Thyroid gland (tissue), 4 donors: ENCODE measurements around the gene NF2. TPM values are rescaled to one million over a fixed set of nuclear protein-coding genes. Genes with fewer than 3 reads are reported as not detected.
"Not testable (repeated sequence)": the region's sequence is repeated elsewhere in the genome, so short reads cannot be mapped to it uniquely, and the experiment has no call there.

Experiments used
- DNase-seq, 2 donors: peaks; one replicate each; pipeline ENCODE4 v3.0.0-alpha.2; 2019
- H3K27ac ChIP-seq, 3 donors: fragments of 200-600 bp; sonication (generic); 1 replicate in 2 of 3; 2 replicates in 1 of 3; pipeline ENCODE4 v1.5.1; 2016 to 2019; ENCODE audit warnings: mild to moderate bottlenecking in 1 of 3, moderate library complexity in 1 of 3
- H3K27me3 ChIP-seq: fragments of 200-600 bp; sonication (generic); one replicate; pipeline ENCODE4 v1.5.1; 2019
- H3K36me3 ChIP-seq, 2 donors: fragments of 200-600 bp; sonication (generic); one replicate each; pipeline ENCODE4 v1.5.1; 2016 to 2019
- H3K4me1 ChIP-seq, 2 donors: fragments of 200-600 bp; sonication (generic); one replicate each; pipeline ENCODE4 v1.5.1; 2017 to 2019
- H3K4me3 ChIP-seq, 3 donors: fragments of 200-600 bp; sonication (generic); replicated peaks in 1 of 3; 1 replicate in 2 of 3; 2 replicates in 1 of 3; pipeline ENCODE4 v1.5.1; 2016; ENCODE audit warnings: mild to moderate bottlenecking in 1 of 3
- H3K9me3 ChIP-seq: fragments of 200-600 bp; sonication (generic); one replicate; pipeline ENCODE4 v1.5.1; 2017
- CTCF ChIP-seq, 6 experiments: fragments of 200-600 bp in 3 of 6; fragments of 450-650 bp in 3 of 6; sonication (generic) in 3 of 6; IDR thresholded peaks; one replicate each; pipeline ENCODE4 v1.5.1; 2016 to 2019; ENCODE audit warnings: antibody characterized with exemption in 6 of 6, mild to moderate bottlenecking in 2 of 6, inconsistent platforms in 1 of 6, moderate library complexity in 1 of 6
- POLR2A ChIP-seq, 2 donors: fragments of 450-650 bp; IDR thresholded peaks; one replicate each; pipeline ENCODE4 v1.6.1; 2017; ENCODE audit warnings: antibody characterized with exemption in 2 of 2, mild to moderate bottlenecking in 2 of 2, moderate library complexity in 1 of 2
- WGBS, 2 donors: methylation state at CpG; one replicate each; pipeline ENCODE4 v1.1.5; 2017; 5-methylcytosine and 5-hydroxymethylcytosine counted together
- intact Hi-C: fragments of 100-400 bp; cut with DNase I; formaldehyde crosslinking; loops from one replicate; pipeline ENCODE4 v1.15.1; 2023
- total RNA-seq, 4 donors: library from RNA; depleted of rRNA; stranded (reverse); fragments of >200 nt; gene quantifications; one replicate each; pipeline ENCODE4 v1.2.3, GENCODE V29; 2016

NF2 gene
- total RNA-seq, 4 donors from 2014 or later = 37.5 to 65.5 (median 51.6) TPM

- DNase-seq = no peak
- Histone ChIP-seq H3K36me3 (no peaks in the 10 kb centered on the region), H3K9me3 (no peaks in the 10 kb centered on the region), H3K27ac (no peak overlapping the region), H3K4me3 (no peak overlapping the region), H3K27me3 (no peaks in the 10 kb centered on the region), H3K4me1 (no peaks in the 10 kb centered on the region)
- no peak for TF ChIP-seq POLR2A (IDR thresholded peaks at IDR 0.05)
- TF ChIP-seq CTCF (IDR thresholded peaks at IDR 0.05) = no peak
- 87 to 89% methylated on average over 10 of the region's 10 CpGs for WGBS, 2 donors
- intact Hi-C loops = no loop called here
These were observed 7.0 kb upstream of the NF2 start for GRCh38 chr22:29596408-29596807.

GRCh38 chr22:29597871-29598683, 5.4 kb upstream of the NF2 start:
- H3K4me1 ChIP-seq, H3K4me3 ChIP-seq, intact Hi-C loops, H3K9me3 ChIP-seq, H3K27me3 ChIP-seq, H3K36me3 ChIP-seq, H3K27ac ChIP-seq: not testable (repeated sequence)
- DNase-seq = peak; percentile 15 to 32
- WGBS, 2 donors = 77 to 93% methylated on average over 16 to 23 of the region's 57 CpGs

GRCh38 chr22:29598684-29599020, 4.8 kb upstream of the NF2 start:
- H3K4me3 ChIP-seq = no peak overlapping the region
- WGBS, 2 donors = 98 to 100% methylated on average over 3 of the region's 3 CpGs
- intact Hi-C loops = no loop called here
- no peaks in the 10 kb centered on the region for H3K36me3 ChIP-seq
- H3K9me3 ChIP-seq = no peaks in the 10 kb centered on the region
- H3K27me3 ChIP-seq = no peaks in the 10 kb centered on the region
- no peaks in the 10 kb centered on the region for H3K4me1 ChIP-seq
- no peak overlapping the region for H3K27ac ChIP-seq
- no peak for DNase-seq
- TF ChIP-seq CTCF (IDR thresholded peaks at IDR 0.05) = no peak
- TF ChIP-seq POLR2A (IDR thresholded peaks at IDR 0.05) = no peak

GRCh38 chr22:29604076-29604360, 585 bp downstream of the NF2 start:
- no peak for DNase-seq
- no peaks in the 10 kb centered on the region for H3K27me3 ChIP-seq
- H3K4me3 ChIP-seq = peak overlapping the region; percentile 56 to 97 (median 91)
- no peak for TF ChIP-seq POLR2A (IDR thresholded peaks at IDR 0.05)
- no peak for TF ChIP-seq CTCF (IDR thresholded peaks at IDR 0.05)
- H3K9me3 ChIP-seq = no peaks in the 10 kb centered on the region
- H3K27ac ChIP-seq = peak overlapping the region; percentile 94 to 98 (median 97)
- H3K4me1 ChIP-seq = peaks cover 15 to 19% of the 10 kb centered on the region in 2 donors
- WGBS, 2 donors = 0 to 1% methylated on average over 9 to 12 of the region's 12 CpGs
- intact Hi-C loops = no loop called here
- H3K36me3 ChIP-seq = no peaks in the 10 kb centered on the region

GRCh38 chr22:29605527-29605850, 2.1 kb downstream of the NF2 start:
- Histone ChIP-seq H3K9me3 (no peaks in the 10 kb centered on the region), H3K27me3 (no peaks in the 10 kb centered on the region), H3K4me3 (no peak overlapping the region), H3K27ac (no peak overlapping the region), H3K4me1 (peaks cover 15 to 19% of the 10 kb centered on the region in 2 donors), H3K36me3 (no peaks in the 10 kb centered on the region)
- TF ChIP-seq POLR2A (IDR thresholded peaks at IDR 0.05) = no peak
- no peak for TF ChIP-seq CTCF (IDR thresholded peaks at IDR 0.05)
- no peak for DNase-seq
- intact Hi-C loops = no loop called here
- WGBS, 2 donors = 93 to 95% methylated on average over 5 of the region's 5 CpGs

GRCh38 chr22:29606320-29606719, 2.9 kb downstream of the NF2 start:
- peaks cover 15 to 19% of the 10 kb centered on the region in 2 donors for H3K4me1 ChIP-seq
- H3K4me3 ChIP-seq = no peak overlapping the region
- DNase-seq = no peak
- H3K9me3 ChIP-seq = no peaks in the 10 kb centered on the region
- H3K27me3 ChIP-seq = no peaks in the 10 kb centered on the region
- TF ChIP-seq POLR2A (IDR thresholded peaks at IDR 0.05) = no peak
- no peak for TF ChIP-seq CTCF (IDR thresholded peaks at IDR 0.05)
- intact Hi-C loops = no loop called here
- H3K27ac ChIP-seq = no peak overlapping the region
- WGBS, 2 donors = 100% methylated on average over 3 of the region's 3 CpGs
- no peaks in the 10 kb centered on the region for H3K36me3 ChIP-seq
